Activated CD4-positive, alpha-beta T cell treated with anti-CD3 and anti-CD28 coated beads, Interleukin-2, amount 10 ng/mL, durations not matched to agents 24 days and 14 days (primary cell): Measurements from ENCODE around the gene CHRNB4. TPM values are rescaled to one million over a fixed set of nuclear protein-coding genes. Genes with fewer than 3 reads are reported as not detected.

Source experiments
- DNase-seq: peaks from one replicate; pipeline ENCODE4 v3.0.0; 2022
- H3K27ac Mint-ChIP-seq: one replicate; pipeline ENCODE4 v1.8.0; 2022; ENCODE audit warnings: mild to moderate bottlenecking, mixed read lengths
- H3K27me3 Mint-ChIP-seq: one replicate; pipeline ENCODE4 v1.8.0; 2022; ENCODE audit warnings: mixed read lengths
- H3K36me3 Mint-ChIP-seq: one replicate; pipeline ENCODE4 v1.8.0; 2022; ENCODE audit warnings: low read depth, mild to moderate bottlenecking, mixed read lengths
- H3K4me1 Mint-ChIP-seq: one replicate; pipeline ENCODE4 v1.8.0; 2021; ENCODE audit warnings: mixed read lengths
- H3K4me3 Mint-ChIP-seq: one replicate; pipeline ENCODE4 v1.8.0; 2022; ENCODE audit warnings: mild to moderate bottlenecking, moderate library complexity, mixed read lengths
- H3K9me3 Mint-ChIP-seq: one replicate; pipeline ENCODE4 v1.8.0; 2021; ENCODE audit warnings: mixed read lengths
- intact Hi-C: fragments of 100-400 bp; cut with micrococcal nuclease; formaldehyde crosslinking; loops from one replicate; pipeline ENCODE4 v1.15.1; 2023
- total RNA-seq: library from RNA; stranded (reverse); gene quantifications from 2 replicates; pipeline ENCODE4 v1.2.3, GENCODE V29; 2022

Gene CHRNB4
- total RNA-seq, 1 donor from 2014 or later = not detected

DNA sequence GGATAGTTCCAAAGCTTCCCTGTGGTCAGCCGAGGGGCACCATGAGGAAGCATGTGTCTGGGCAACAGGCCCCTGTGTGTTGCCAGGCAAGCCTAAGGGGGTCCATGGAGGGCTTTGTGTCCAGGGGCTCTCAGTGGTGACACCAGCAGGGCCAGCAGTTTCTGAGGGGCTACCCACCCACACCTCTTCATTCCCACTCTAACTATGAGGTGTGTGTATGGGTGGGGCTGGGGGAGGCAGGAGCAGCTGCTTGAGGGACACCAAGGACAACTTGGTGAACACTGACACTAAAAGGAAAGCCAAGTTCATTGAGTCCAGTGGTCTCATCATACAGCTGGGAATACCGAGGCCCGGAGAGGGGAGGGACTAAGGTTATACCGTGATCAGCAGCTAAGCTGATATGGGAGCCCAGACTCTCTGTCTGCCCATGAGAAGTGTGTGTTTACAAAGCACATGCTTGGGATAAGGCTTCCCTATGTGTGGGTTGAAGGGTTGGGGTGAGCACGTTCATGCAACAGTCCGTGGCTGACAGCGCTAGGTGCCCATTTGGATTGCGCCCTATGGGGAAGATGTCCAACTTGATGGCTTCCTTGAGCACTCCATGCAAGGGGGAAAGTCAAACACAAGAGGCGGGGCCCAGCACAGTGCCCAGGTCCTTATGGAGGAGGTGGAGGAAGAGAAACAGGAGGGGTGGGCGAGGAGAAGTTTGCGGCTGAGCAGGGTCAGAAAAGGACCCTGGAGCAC is 34.8 kb upstream of the CHRNB4 start:
- no peaks in the 10 kb centered on the region for H3K9me3 Mint-ChIP-seq
- H3K36me3 Mint-ChIP-seq = no peaks in the 10 kb centered on the region
- no peaks in the 10 kb centered on the region for H3K4me1 Mint-ChIP-seq
- H3K4me3 Mint-ChIP-seq = no peak overlapping the region
- H3K27ac Mint-ChIP-seq = no peak overlapping the region
- DNase-seq = no peak
- H3K27me3 Mint-ChIP-seq = no peaks in the 10 kb centered on the region
- intact Hi-C loops = no loop called here

DNA sequence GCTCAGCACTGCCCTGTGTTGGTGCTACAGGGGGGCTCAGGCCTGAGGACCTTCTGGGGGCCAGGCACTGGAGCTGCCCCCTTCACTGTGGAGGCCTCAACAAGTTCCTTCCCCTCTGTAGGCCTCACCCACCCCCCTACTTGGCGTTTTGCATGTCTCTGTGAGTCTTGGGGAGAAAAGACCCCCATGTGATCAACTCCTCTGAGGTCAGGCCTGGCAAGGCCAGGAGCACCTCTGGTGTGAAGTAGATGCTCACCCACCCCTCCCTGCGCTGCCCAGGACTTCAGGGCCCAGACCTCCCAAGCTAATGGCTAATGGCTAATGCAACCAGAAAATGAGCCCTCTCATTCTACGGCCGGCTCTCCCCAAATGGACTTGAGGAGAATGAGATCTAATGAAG is 34.2 kb upstream of the CHRNB4 start:
- DNase-seq = no peak
- Mint-ChIP-seq H3K27ac (no peak overlapping the region), H3K4me3 (no peak overlapping the region), H3K36me3 (no peaks in the 10 kb centered on the region), H3K9me3 (no peaks in the 10 kb centered on the region), H3K4me1 (no peaks in the 10 kb centered on the region), H3K27me3 (no peaks in the 10 kb centered on the region)
- intact Hi-C loops = no loop called here

DNA sequence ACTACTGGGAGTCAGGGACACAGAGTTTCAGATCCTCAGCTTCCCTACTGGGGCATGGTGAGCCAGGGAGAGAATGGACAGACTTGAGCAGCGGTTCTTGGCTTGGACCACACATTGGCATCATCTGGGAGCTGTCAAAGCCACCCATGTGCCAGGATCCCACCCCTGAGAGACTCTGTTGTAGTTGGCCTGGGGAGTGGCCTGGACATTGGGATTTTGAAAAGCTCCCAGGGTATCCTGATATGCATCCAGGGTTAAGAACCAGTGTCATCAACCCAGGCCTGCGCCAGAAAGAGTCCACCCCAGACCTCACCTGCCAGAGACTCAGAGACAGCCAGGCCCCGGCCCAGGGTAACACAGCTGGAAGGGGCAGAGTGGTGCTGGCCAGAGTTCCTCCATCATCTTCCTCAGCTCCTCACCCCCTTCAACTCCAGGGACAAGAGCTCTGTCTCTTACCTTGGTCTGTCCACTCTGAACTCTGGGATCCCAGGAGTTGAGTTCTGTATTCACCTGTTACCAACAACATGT is 33.0 kb upstream of the CHRNB4 start:
- no peaks in the 10 kb centered on the region for H3K36me3 Mint-ChIP-seq
- no peaks in the 10 kb centered on the region for H3K4me1 Mint-ChIP-seq
- H3K4me3 Mint-ChIP-seq = no peak overlapping the region
- intact Hi-C loops = no loop called here
- DNase-seq = no peak
- no peaks in the 10 kb centered on the region for H3K27me3 Mint-ChIP-seq
- H3K9me3 Mint-ChIP-seq = no peaks in the 10 kb centered on the region
- no peak overlapping the region for H3K27ac Mint-ChIP-seq

DNA sequence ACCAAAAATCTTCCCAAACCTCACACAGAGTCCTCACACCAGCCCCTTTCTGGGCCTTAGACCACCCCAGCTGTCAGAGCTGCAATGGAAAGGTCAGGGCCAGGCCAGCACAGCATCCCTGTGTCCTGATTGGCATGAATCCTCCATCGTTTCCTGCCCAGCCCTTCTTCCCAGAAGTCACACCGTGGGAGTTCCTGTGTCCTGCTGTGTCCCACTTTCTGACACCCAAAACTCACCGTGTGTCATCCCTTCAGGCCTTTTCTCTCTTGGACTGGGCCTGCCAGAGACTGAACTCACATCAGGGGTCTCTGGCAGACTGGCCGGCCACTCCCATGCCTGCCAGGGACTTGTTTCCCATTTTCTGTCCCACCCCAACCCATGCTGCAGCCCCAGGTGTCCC is 32.5 kb upstream of the CHRNB4 start:
- no peak overlapping the region for H3K4me3 Mint-ChIP-seq
- no peaks in the 10 kb centered on the region for H3K4me1 Mint-ChIP-seq
- no peak for DNase-seq
- peaks cover under 1% of the 10 kb centered on the region for H3K27me3 Mint-ChIP-seq
- no peaks in the 10 kb centered on the region for H3K9me3 Mint-ChIP-seq
- no peaks in the 10 kb centered on the region for H3K36me3 Mint-ChIP-seq
- H3K27ac Mint-ChIP-seq = no peak overlapping the region
- intact Hi-C loops = no loop called here

DNA sequence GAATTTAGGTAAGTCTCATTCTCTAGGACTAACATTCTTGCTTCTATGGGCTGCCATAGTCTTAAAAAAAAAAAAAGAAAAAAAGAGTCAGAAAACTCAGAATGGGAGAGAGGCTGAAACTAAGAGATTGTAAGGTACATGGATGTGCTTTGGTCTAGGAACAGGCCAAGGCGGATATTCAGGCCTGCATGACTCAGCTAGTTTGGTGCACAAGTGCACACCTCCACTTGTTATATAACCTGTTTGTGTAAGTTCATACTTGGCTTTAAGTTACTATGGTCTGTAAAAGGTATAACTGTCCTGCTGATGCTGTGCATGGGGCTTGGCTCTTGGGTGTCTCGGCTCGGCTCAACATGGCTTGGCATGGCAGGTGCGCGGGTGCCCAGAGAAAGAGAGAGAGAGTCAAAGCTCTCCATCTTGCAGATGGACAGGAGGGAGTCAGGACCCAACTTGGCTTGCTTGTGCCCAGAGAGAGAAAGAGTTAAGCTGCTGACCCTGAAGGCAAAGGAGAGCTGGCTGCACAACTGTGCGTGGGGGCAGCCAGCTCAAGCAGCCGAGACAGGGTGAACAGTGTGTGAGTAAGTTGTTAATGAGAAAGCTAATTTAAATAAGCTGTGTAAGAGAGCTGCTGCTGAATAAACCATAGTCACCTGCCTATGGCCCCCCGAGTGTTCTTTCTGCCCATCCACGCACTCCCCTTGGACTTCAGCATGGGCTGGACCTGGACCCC is 31.4 kb upstream of the CHRNB4 start:
- no peak for DNase-seq
- no peaks in the 10 kb centered on the region for H3K4me1 Mint-ChIP-seq
- H3K36me3 Mint-ChIP-seq = no peaks in the 10 kb centered on the region
- intact Hi-C loops = no loop called here
- peaks cover 2% of the 10 kb centered on the region for H3K27me3 Mint-ChIP-seq
- no peaks in the 10 kb centered on the region for H3K9me3 Mint-ChIP-seq
- H3K4me3 Mint-ChIP-seq = no peak overlapping the region
- no peak overlapping the region for H3K27ac Mint-ChIP-seq

DNA sequence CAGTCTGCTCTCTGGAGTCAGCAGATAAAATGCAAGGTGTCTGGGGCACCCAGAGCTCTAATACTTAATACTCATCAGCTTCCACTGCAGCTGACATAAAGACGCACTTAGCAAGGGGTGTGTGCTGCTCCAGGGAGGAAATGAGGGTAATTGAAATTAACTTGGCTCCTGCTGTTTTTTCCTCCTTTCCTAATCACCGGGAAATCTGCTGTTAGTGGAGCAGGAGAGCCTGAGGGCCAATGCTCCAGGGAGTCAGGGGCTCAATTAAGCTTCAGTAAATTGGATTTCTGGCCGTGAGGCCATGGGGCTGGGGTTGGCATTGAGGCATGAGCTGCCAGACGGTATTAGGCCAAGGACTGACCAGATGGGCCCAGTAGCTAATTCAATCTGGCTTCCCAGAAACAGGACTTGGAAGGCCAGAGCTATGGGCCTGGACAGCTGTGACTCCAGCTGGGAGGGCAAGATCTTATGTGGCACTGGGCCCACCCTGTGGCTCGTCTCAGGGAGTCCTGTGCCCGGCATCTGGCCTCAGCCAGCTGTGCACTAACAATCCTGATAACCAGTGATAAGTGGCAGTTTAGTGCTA is 30.7 kb upstream of the CHRNB4 start:
- Mint-ChIP-seq H3K9me3 (no peaks in the 10 kb centered on the region), H3K27ac (no peak overlapping the region), H3K4me1 (no peaks in the 10 kb centered on the region), H3K4me3 (no peak overlapping the region), H3K27me3 (peaks cover 2% of the 10 kb centered on the region), H3K36me3 (no peaks in the 10 kb centered on the region)
- DNase-seq = no peak
- intact Hi-C loops = no loop called here

DNA sequence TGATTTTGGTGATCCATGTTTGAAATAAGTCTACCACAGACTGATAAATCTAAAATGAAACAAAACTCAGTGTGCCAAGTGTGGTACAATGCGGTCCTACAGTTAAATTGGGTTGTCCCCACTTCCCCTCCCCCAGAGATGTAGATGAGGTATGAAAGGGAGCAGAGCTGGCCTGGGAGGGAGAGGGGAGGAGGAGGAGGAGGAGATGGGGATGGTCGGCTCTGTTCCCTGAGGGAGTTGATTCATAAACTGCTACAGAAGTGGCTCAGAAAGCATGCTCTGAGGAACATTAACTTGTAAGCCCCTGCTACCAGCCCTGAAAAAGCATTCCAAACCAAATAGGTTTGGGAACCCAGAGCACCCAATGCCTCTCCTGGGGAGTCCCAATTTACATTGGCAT is 28.0 kb upstream of the CHRNB4 start:
- no peak for DNase-seq
- Mint-ChIP-seq H3K27me3 (peaks cover 4% of the 10 kb centered on the region), H3K36me3 (no peaks in the 10 kb centered on the region), H3K4me1 (no peaks in the 10 kb centered on the region), H3K4me3 (no peak overlapping the region), H3K9me3 (no peaks in the 10 kb centered on the region), H3K27ac (no peak overlapping the region)
- intact Hi-C loops = no loop called here

DNA sequence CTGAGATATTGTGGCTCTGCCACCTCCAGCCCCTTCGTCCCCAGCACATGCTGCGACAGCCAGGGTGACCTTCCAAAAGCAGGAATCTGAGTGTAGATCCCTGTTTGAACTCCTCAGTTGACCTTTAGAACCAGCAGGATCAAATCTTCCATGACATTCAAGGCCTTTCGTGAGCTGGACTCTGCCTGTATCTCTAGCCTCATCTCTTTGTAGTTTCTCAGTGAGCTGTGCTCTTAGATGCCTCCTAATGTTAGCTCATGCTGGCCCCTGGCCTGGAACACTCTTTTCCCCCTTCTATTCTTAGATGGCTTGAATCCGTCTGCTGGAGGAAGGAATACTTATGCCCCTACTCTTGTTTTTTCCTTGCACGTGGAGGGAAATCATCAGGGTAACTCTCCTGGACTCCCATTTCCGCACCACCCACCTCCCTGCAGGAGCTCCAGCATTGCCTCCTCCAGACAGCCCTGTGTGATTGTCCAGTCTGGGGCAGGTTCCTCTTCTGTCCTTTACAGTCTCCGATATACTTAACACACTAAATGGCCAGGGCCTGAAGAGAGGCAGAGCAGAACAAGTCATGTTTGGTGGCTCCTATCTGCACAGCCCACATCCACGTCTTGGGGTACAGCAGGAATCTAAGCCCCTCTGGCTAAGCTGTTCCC is 26.7 kb upstream of the CHRNB4 start:
- H3K9me3 Mint-ChIP-seq = no peaks in the 10 kb centered on the region
- no peak overlapping the region for H3K27ac Mint-ChIP-seq
- no peaks in the 10 kb centered on the region for H3K4me1 Mint-ChIP-seq
- no peak overlapping the region for H3K4me3 Mint-ChIP-seq
- intact Hi-C loops = no loop called here
- no peaks in the 10 kb centered on the region for H3K36me3 Mint-ChIP-seq
- peaks cover 4% of the 10 kb centered on the region for H3K27me3 Mint-ChIP-seq
- DNase-seq = no peak

DNA sequence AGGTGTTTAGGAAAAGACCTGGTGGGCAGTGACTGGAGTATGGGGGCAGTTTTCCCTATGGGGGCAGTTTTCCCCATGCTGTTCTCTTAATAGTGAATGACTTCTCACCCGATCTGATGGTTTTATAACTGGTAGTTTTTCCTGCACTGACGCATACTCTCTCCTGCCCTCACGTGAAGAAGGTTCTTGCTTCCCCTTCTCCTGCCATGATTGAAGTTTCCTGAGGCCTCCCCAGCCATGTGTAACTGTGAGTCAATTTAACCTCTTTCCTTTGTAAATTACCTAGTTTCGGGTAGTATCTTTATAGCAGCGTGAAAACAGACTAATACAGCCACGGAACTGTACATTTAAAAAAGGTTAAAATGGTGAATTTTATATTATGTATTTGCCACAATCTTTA is 25.0 kb upstream of the CHRNB4 start:
- Mint-ChIP-seq H3K27ac (no peak overlapping the region), H3K36me3 (no peaks in the 10 kb centered on the region), H3K9me3 (no peaks in the 10 kb centered on the region), H3K4me3 (no peak overlapping the region), H3K4me1 (no peaks in the 10 kb centered on the region), H3K27me3 (peaks cover 4% of the 10 kb centered on the region)
- intact Hi-C loops = no loop called here
- no peak for DNase-seq

DNA sequence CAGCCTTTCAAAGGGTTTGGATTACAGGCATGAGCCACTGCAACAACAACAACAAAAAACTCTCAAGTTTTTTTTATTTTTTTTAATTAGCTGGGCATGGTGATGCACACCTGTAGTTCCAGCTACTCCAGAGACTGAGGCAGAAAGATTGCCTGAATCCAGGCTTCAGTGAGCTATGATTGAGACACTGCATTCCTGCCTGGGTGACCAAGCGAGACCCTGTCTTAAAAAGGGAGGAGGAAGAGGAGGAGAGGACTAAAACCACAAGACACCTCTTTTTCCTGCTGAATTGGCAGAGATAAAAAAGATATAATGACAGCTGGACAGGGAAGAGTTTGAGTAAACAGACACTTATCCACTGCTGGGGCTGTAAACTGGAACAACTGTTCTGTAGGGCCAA is 22.7 kb upstream of the CHRNB4 start:
- H3K9me3 Mint-ChIP-seq = no peaks in the 10 kb centered on the region
- no peak overlapping the region for H3K27ac Mint-ChIP-seq
- no peak for DNase-seq
- intact Hi-C loops = no loop called here
- H3K36me3 Mint-ChIP-seq = no peaks in the 10 kb centered on the region
- no peaks in the 10 kb centered on the region for H3K4me1 Mint-ChIP-seq
- H3K27me3 Mint-ChIP-seq = peaks cover 4% of the 10 kb centered on the region
- H3K4me3 Mint-ChIP-seq = no peak overlapping the region

DNA sequence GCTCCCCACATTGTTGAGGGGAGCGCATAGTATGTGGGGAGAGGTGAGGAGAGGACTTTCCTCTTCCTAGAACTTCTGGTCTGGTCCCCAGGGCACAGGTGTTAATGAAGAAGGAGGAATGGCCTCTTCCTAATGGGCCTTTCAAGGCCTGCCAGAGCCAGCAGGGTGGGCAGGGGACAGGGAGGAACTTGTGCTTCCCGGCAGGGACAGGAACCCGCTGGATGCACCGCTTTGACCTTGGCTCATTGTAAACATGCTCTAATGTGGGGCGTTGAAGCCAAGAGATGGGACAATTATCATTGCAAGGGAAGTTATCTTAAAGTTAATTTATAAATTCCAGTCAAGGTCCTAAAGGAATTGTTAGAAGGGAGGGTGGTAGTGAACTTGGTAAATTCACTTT is 21.0 kb upstream of the CHRNB4 start:
- no peaks in the 10 kb centered on the region for H3K9me3 Mint-ChIP-seq
- intact Hi-C loops = no loop called here
- H3K4me1 Mint-ChIP-seq = no peaks in the 10 kb centered on the region
- no peak overlapping the region for H3K27ac Mint-ChIP-seq
- no peak overlapping the region for H3K4me3 Mint-ChIP-seq
- DNase-seq = no peak
- no peaks in the 10 kb centered on the region for H3K36me3 Mint-ChIP-seq
- H3K27me3 Mint-ChIP-seq = peaks cover 4% of the 10 kb centered on the region

DNA sequence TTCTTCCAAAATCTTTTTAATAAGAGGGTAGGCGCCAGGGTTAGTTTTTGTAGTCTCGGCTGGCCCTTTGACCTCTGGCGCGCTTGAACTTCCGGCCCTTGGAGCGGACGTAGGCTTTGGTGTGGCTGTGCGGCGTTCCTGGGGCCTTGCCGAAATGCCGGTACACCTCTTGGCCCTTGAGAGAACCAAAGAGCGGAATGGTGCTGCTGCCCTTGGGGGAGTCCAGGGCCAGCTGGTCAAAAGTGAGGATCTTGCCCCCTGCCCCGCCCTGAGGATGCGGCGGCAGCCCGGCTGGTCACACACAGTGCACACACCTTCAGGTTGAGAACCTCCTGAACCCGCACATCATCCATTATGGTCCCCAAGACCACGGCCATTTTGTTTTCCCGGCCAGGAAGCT is 20.0 kb upstream of the CHRNB4 start:
- H3K4me1 Mint-ChIP-seq = no peaks in the 10 kb centered on the region
- no peak for DNase-seq

DNA sequence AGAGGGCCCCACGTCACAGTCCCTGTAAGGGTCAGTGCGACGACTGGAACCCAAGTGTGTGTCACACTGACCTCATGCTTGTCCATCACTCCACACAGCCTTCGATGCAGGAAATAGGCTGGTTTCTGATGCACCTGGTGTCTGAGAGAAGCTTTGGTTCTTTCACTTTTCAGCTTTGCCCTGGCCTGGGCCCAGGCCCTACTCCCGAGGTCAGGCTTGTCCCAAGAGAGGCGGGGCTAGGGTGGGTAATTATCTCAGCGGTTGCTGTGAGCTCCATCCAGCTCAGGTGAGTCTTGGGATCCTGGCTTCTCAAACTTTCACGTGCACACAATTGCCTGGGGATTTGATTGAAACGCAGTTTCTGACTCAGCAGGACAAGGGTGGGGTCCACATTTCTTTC is 19.6 kb upstream of the CHRNB4 start:
- no peak overlapping the region for H3K27ac Mint-ChIP-seq
- H3K36me3 Mint-ChIP-seq = no peaks in the 10 kb centered on the region
- H3K27me3 Mint-ChIP-seq = peaks cover 3% of the 10 kb centered on the region
- DNase-seq = no peak
- H3K4me1 Mint-ChIP-seq = no peaks in the 10 kb centered on the region
- intact Hi-C loops = no loop called here
- no peaks in the 10 kb centered on the region for H3K9me3 Mint-ChIP-seq
- no peak overlapping the region for H3K4me3 Mint-ChIP-seq

More for the DNA sequence above, 20.0 kb upstream of the CHRNB4 start:
- Mint-ChIP-seq H3K9me3 (no peaks in the 10 kb centered on the region), H3K27me3 (peaks cover 4% of the 10 kb centered on the region), H3K27ac (no peak overlapping the region), H3K36me3 (no peaks in the 10 kb centered on the region), H3K4me3 (no peak overlapping the region)
- intact Hi-C loops = no loop called here

DNA sequence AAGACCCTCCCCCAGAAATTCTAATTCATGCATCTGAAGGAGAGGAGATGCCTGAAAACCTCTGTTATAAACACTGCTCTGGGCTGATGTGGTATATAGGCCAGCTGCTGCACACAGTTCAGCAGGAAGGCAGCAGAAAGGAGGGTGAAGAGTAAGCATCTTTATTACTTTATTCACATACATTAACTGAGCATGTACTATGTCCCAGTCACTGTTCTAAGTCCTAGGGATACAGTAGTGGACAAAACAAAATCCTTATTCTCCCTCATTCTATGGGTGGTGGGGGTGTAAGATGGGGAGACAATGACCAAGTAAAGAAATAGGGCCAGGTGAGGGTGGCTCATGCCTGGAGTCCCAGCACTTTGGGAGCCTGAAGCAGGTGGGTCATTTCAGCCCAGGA is 17.8 kb upstream of the CHRNB4 start:
- Mint-ChIP-seq H3K27ac (no peak overlapping the region), H3K36me3 (no peaks in the 10 kb centered on the region), H3K9me3 (no peaks in the 10 kb centered on the region), H3K27me3 (peaks cover 10% of the 10 kb centered on the region), H3K4me3 (no peak overlapping the region), H3K4me1 (no peaks in the 10 kb centered on the region)
- DNase-seq = no peak
- intact Hi-C loops = no loop called here
